Measurements from ENCODE around the gene ZNF76. TPM values are rescaled to one million over a fixed set of nuclear protein-coding genes. Genes with fewer than 3 reads are reported as not detected.

ZNF76 gene
- total RNA-seq, 6 experiments from 2014 or later, result 14.4 to 19.8 (median 17.6) TPM

GRCh38 chr6:35262596-35262995 lies 3.1 kb downstream of the ZNF76 start:
- ATAC-seq (no peak), DNase-seq (no peak)
- Histone ChIP-seq H3K27me3 (no peaks in the 10 kb centered on the region), H3K36me3 (no peaks in the 10 kb centered on the region), H3K9me3 (no peaks in the 10 kb centered on the region), H3K27ac (no peak overlapping the region), H3K4me1 (peaks cover 0 to 10% (median 0%) of the 10 kb centered on the region in 4 donors), H3K4me3 (no peak overlapping the region)
- intact Hi-C loops (cut with DNase I), result no loop called here
- WGBS (ENCODE audit: insufficient coverage, low coverage, low lambda C conversion rate, missing lambda C conversion rate), result 78% methylated on average over 2 of the region's 2 CpGs
- TF ChIP-seq CTCF (IDR thresholded peaks at IDR 0.05), result no peak
- no peak for TF ChIP-seq POLR2A (IDR thresholded peaks at IDR 0.05)

GRCh38 chr6:35264550-35265274 lies 5.2 kb downstream of the ZNF76 start:
- ATAC-seq (no peak), DNase-seq (no peak)
- Histone ChIP-seq H3K4me3 (no peak overlapping the region), H3K4me1 (peaks cover 0 to 6% (median 0%) of the 10 kb centered on the region in 4 donors), H3K27me3 (no peaks in the 10 kb centered on the region), H3K36me3 (no peaks in the 10 kb centered on the region), H3K27ac (no peak overlapping the region), H3K9me3 (no peaks in the 10 kb centered on the region)
- TF ChIP-seq CTCF (IDR thresholded peaks at IDR 0.05) (no peak), POLR2A (IDR thresholded peaks at IDR 0.05) (no peak)
- intact Hi-C loops (cut with DNase I), result no loop called here

- DNase-seq (no peak), ATAC-seq (no peak)
- no peak for TF ChIP-seq POLR2A (IDR thresholded peaks at IDR 0.05)
- TF ChIP-seq CTCF (IDR thresholded peaks at IDR 0.05), result no peak
- no peaks in the 10 kb centered on the region for H3K27me3 ChIP-seq
- WGBS (ENCODE audit: insufficient coverage, low coverage, low lambda C conversion rate, missing lambda C conversion rate), result 100% methylated on average over 1 of the region's 2 CpGs
- H3K4me1 ChIP-seq, result peaks cover 0 to 3% (median 0%) of the 10 kb centered on the region in 4 donors
- H3K36me3 ChIP-seq, result no peaks in the 10 kb centered on the region
- H3K4me3 ChIP-seq, result no peak overlapping the region
- H3K9me3 ChIP-seq, result no peaks in the 10 kb centered on the region
- intact Hi-C loops (cut with DNase I), result no loop called here
- H3K27ac ChIP-seq, result no peak overlapping the region
These were observed 6.0 kb downstream of the ZNF76 start for GRCh38 chr6:35265523-35265922.

GRCh38 chr6:35267446-35267845 lies 7.9 kb downstream of the ZNF76 start:
- no peak overlapping the region for H3K4me3 ChIP-seq
- intact Hi-C loops (cut with DNase I), result no loop called here
- no peak overlapping the region for H3K27ac ChIP-seq
- TF ChIP-seq POLR2A (IDR thresholded peaks at IDR 0.05) (no peak), CTCF (IDR thresholded peaks at IDR 0.05) (no peak)
- no peaks in the 10 kb centered on the region for H3K9me3 ChIP-seq
- DNase-seq (no peak), ATAC-seq (no peak)
- H3K4me1 ChIP-seq, result no peaks in the 10 kb centered on the region
- WGBS (ENCODE audit: insufficient coverage, low coverage, low lambda C conversion rate, missing lambda C conversion rate), result 89% methylated on average over 7 of the region's 8 CpGs
- H3K27me3 ChIP-seq, result no peaks in the 10 kb centered on the region
- no peaks in the 10 kb centered on the region for H3K36me3 ChIP-seq
